Left renal pelvis (tissue), 4 donors: ENCODE data around the gene TMEM59. TPM values are rescaled to one million over a fixed set of nuclear protein-coding genes. Genes with fewer than 3 reads are reported as not detected.
"Not testable (repeated sequence)": the region's sequence is repeated elsewhere in the genome, so short reads cannot be mapped to it uniquely, and the experiment has no call there.

ENCODE experiments used
- DNase-seq, 4 donors: peaks; one replicate each; pipeline ENCODE4 v3.0.0-alpha.2; 2013; ENCODE audit warnings: low read depth in 4 of 4, low spot score in 3 of 4
- polyA plus RNA-seq, 4 donors: library from polyadenylated mRNA; unstranded; fragments of 120-200 nt; gene quantifications; one replicate each; pipeline ENCODE4 v1.2.1, GENCODE V29; 2013; ENCODE audit not compliant: insufficient read length in 4 of 4

The TMEM59 gene
- polyA plus RNA-seq, 4 donors = 290 to 379 (median 340) TPM

DNA sequence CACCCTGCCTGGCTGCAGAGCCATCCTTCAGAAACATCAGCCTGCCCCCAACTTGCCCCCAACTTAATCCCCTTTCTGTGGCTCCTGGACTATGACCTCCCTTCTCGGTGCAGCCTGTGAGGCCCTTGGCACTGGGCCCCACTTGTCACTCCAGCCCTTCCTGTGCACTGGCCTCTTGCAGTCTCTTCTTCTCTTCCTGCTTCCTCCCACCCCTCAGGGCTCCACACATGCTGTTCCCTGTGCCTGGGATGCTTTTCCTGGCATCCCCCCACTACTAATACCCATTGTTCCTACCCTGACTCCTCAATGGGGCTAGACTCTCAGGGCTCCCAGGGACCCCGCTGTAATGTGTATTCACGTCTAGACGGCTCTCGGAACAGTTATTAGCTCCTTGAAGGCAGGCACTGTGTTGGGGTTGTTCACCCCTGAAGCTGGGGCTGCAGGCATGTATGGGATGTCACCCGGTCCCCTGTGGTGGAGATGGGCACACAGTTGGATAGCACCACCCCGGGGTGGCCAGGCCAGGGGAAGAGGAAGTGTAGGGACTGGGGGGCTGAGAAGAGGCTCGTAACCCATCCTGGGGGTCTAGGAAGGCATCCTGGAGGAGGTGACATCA, 39.5 kb downstream of the TMEM59 start:
- DNase-seq = no peak

DNA sequence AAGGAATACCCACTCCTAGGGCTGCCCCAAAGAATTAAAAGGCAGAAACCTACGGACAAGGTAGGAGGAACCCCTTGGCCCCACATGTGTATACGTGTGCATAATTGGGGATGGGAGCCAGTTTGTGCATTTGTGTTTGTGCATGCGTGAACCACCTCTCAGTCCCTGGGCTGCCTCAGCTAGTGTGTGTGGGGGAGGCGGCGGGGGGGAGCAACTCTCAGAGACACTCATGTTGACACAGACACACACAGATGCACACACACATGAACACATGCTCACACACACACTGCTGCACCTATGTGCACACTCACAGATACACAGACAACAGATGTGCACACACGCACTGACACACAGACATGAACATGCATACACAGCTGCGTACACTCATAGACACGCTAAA, 40.1 kb downstream of the TMEM59 start:
- DNase-seq = no peak

DNA sequence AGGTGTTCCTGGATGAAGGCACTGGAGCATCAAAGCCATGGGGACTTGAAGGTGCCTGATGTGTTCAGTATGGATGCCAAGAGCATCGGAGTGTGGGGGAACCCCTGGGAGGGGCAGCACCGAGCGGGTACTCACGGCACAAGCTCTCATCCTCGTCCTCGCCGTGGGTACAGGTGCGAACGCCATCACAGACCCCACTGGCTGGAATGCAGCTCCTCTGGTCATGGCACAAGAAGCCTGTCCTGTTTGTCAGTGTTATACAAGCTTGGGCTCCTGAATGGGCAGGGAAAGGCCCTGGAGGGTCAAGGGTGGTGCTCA, 41.0 kb downstream of the TMEM59 start:
- DNase-seq = no peak

DNA sequence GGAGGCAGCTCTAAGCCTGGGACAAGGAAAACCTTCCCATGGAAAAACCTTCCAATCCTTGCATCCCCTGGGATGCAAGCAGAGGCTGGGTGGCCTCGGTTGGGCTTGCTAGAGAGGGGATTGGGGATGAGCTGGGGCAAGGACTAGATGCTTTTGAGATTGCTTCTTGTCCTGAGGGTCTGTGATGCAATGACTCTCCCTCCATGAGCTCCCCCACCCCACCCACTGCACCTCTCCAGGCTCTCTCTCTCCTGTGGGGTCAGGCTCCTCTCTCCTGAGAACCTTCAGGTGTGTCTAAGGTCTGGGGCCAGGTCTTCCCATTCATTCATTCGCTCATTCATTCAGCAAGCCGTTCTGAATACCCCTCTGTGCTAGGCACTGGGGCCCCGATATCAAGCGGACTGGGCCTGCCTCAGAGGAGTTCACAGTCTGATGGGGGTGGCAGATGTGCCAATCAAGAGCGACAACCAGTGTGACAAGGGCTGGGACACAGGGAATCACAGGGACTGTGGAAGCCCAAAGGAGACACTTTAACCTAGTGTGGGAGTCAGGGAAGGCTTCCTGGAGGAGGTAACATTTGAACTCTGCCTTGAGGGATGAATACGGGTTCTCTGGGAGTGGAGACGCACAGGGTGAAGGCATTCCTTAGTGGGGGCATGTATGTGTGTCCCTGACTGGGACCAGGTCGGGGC, 41.5 kb downstream of the TMEM59 start:
- DNase-seq = no peak

- no peak for DNase-seq
These were observed 42.4 kb downstream of the TMEM59 start for GRCh38 chr1:54010415-54011117.

DNA sequence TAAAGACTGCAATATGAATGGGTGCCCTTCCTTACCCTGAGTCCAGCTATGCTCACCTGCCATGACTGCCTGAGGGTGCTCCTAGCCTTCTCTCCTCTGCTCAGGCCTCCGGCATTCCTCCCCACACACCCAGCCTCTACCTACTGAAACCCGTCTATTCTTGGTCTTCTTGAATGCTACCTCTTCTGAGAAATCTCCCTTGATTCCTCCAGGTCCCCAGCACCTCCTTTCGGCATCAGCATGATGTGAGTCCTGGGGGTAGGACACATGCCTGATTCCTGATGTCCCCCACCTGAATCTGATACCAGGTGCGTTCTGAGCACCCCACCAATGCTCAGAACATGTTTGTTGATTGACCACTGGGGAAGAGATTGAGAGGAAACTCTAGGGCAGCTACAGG, 43.6 kb downstream of the TMEM59 start:
- DNase-seq = no peak

DNA sequence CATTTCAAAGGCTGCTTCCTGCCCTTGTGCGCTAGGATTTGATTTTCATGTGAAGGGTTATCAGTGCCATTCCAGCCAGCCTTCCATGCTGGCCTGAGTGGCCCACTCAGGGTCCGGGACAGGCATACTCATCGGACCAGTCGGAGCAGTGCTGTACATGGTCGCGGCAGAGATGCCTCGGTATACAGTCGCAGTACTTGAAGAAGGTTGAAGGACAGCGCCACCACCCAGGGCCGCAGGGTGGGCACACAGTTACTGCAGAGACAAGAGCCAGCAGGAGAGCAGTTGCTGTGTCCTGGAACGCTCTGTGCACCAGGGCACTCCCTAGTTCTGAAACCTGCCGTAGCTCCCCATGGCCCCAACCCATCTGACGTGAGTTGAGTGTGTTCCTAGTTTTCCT, 44.1 kb downstream of the TMEM59 start:
- no peak for DNase-seq

DNA sequence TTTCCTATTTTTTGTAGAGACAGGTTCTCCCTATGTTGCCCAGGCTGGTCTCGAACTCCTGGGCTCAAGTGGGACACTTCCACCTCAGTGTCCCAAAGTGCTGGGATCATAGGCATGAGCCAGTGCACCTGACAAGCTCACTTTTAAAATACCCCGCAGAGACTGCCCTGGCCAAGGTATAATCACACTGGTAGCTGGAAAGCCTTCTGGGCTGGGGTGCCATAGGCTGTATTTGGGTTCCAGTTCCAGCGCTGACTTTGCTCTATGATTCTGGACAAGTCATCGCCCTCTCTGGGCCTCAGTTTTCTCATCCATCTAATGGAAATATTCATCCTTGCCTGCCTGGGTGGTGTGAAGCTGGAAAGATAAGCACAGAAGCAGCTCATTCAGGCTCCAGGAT, 45.4 kb downstream of the TMEM59 start:
- DNase-seq = no peak

GRCh38 chr1:54006508-54006907, 46.5 kb downstream of the TMEM59 start:
- no peak for DNase-seq

GRCh38 chr1:54004481-54005049, 48.4 kb downstream of the TMEM59 start:
- DNase-seq = no peak

DNA sequence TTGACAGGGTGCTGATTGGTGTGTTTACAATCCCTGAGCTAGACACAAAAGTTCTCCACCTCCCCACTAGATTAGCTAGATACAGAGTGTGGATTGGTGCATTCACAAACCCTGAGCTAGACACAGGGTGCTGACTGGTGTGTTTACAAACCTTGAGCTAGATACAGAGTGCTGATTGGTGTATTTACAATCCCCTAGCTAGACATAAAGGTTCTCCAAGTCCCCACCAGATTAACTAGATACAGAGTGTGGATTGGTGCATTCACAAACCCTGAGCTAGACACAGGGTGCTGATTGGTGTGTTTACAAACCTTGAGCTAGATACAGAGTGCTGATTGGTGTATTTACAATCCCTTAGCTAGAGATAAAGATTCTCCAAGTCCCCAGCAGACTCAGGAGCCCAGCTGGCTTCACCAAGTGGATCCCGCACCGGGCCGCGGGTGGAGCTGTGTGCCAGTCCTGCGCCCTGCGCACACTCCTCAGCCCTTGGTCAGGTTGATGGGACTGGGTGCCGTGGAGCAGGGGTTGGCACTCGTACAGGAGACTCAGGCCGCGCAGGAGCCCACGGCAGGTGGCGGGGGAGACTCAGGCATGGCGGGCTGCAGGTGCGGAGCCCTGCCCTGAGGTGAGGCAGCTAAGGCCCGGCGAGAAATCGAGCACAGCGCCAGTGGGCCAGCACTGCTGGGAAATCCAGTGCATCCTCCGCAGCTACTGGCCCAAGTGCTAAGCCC, 49.1 kb downstream of the TMEM59 start:
- DNase-seq = not testable (repeated sequence)

- no peak for DNase-seq
These were observed 49.8 kb downstream of the TMEM59 start for GRCh38 chr1:54003249-54003646.

- no peak for DNase-seq
These were observed 50.3 kb downstream of the TMEM59 start for GRCh38 chr1:54002544-54003248.

DNA sequence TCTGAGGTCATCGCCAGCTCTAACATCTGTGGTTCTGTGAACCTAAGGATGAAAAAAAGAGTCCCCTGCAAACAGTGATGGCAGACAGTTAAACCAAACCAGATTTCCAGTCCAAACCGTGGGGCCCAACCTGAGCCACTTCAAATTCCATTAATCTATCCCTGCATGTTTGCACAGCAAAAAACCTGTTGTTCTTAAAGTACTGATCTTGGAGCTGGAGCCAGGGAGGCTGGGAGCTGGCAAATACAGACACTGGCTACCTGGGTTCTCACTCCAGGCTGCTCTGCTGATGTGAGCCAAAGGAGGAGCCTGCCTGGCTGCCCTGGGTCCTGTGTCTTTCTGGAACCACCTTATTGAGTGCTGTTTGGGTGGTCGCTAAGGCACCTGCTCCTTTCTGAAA, 51.4 kb downstream of the TMEM59 start:
- DNase-seq = no peak

DNA sequence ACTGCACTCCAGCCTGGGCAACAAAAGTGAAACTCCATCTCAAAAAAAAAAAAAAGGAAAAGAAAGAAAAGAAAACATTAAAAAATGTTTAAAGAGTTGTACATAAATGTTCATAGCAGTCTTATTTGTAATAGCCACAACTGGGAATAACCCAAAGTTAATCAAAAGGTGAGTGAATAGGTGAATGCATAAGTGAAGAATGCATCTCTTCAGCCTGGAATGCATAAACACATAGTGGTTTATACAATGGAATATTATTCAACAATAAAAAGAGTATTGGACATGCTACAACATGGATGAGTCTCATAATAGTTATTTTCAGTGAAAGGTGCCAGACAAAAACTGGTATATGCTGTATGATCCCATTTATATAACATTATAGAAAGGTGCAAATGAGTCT, 53.1 kb downstream of the TMEM59 start:
- DNase-seq = no peak

DNA sequence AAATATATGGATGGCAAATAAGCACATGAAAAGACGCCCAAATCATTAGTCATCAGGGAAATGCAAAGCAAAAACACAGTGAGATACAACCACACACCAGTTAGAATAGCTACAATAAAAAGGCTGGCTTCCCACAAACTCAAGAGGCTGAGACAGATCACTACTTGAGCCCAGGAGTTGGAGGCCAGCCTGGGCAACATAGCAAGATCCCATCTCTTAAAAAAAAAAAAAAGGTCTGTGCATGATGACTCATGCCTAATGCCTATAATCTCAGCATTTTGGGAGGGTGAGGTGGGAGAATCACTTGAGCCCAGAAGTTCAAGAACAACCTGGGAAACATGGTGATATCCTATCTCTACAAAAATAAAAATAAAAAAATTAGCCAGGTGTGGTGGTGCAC, 54.8 kb downstream of the TMEM59 start:
- DNase-seq = no peak

DNA sequence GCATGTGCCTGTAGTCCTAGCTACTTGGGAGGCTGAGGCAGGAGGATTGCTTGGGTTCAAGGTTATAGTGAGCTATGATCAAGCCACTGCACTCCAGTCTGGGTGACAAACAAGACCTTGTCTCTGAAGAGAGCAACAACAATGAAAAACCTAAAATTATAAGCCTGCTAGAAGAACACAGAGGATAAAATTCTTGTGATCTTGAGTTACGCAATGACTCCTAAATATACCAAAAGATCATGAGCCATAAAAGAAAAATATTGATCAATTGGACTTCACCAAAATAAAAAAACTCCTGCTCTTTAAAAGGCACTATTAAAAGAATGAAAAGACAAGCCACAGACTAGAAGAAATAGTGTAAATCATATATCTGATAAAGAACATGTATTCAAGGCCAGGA, 57.3 kb downstream of the TMEM59 start:
- DNase-seq = no peak

DNA sequence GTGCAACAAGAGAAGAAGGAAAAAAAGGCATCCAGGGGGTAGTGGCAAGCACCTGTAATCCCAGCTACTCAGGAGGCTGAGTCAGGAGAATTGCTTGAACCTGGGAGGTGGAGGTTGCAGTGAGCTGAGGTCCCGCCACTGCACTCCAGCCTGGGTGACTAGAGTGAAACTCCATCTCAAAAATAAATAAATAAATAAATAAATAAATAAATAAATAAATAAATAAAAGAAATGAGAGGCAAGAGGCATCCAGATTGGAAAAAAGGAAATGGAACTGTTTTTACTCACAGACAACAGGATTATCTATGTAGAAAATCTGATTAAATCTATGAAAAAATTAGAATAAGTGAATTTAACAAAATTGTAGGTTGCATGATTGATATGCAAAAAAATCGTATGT, 58.5 kb downstream of the TMEM59 start:
- not testable (repeated sequence) for DNase-seq

DNA sequence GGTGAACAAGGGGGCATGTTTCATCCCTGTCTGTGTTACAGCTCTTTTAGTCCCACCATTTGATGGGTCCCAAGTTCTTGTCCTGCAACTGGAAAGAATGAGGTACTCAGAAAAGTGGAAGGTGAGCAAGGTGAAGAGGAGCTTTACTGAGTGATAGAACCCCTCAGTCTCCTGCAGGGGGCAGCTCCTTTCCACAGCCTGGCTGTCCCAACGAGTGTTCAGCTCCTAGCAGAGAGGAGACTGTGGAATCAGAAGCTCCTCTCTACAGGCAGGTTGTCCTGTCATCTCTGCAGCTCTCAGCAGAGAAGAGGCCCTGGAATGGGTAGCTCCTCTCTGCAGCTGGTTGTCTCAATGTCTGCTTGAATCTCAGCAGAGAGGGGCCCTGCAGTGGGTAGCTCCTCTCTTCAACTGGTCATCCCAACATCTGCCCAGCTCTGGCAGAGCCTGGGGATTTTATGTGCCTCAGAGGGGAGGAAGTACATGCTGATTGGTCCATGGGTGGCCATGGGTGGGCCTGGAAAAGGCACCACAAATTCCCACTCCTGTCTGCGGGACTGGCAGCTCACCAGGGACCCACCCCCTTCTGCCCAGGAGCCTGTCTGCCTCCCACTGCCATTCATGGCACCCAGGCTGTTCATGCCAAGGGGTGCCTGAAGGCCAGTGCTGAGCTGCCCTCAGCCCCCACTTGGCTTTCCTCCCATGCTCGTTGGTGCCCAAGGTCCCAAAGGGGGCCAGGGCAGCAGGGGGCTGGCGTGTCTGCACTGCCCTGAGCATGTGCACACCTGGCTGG, 60.7 kb downstream of the TMEM59 start:
- DNase-seq = no peak

DNA sequence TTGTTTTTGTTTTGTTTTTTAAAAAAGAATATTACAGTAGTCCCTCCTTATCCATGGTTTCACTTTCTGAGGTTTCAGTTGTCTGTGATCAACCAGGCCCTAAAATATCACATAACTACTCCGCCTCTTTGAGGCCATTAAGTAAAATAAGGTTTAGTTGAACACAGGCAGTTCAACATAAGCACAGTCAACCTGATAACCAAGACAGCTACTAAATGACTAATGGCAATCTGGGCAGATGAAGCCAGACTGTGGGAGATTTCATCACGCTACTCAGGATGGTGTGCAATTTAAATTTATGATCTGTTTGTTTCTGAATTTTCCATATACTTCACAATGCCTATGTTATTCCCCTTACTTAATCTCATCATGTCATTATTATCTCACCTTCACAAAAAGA, 65.1 kb downstream of the TMEM59 start:
- DNase-seq = no peak
